ENCODE data around the gene NUP85. TPM values are rescaled to one million over a fixed set of nuclear protein-coding genes. Genes with fewer than 3 reads are reported as not detected.

NUP85 gene, protein sequence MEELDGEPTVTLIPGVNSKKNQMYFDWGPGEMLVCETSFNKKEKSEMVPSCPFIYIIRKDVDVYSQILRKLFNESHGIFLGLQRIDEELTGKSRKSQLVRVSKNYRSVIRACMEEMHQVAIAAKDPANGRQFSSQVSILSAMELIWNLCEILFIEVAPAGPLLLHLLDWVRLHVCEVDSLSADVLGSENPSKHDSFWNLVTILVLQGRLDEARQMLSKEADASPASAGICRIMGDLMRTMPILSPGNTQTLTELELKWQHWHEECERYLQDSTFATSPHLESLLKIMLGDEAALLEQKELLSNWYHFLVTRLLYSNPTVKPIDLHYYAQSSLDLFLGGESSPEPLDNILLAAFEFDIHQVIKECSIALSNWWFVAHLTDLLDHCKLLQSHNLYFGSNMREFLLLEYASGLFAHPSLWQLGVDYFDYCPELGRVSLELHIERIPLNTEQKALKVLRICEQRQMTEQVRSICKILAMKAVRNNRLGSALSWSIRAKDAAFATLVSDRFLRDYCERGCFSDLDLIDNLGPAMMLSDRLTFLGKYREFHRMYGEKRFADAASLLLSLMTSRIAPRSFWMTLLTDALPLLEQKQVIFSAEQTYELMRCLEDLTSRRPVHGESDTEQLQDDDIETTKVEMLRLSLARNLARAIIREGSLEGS
- total RNA-seq (2022; extraction: Qiagen RNA extraction; ENCODE audit: low read depth) = 90.7 to 111 TPM (median 107 TPM) in 5 replicates

DNA sequence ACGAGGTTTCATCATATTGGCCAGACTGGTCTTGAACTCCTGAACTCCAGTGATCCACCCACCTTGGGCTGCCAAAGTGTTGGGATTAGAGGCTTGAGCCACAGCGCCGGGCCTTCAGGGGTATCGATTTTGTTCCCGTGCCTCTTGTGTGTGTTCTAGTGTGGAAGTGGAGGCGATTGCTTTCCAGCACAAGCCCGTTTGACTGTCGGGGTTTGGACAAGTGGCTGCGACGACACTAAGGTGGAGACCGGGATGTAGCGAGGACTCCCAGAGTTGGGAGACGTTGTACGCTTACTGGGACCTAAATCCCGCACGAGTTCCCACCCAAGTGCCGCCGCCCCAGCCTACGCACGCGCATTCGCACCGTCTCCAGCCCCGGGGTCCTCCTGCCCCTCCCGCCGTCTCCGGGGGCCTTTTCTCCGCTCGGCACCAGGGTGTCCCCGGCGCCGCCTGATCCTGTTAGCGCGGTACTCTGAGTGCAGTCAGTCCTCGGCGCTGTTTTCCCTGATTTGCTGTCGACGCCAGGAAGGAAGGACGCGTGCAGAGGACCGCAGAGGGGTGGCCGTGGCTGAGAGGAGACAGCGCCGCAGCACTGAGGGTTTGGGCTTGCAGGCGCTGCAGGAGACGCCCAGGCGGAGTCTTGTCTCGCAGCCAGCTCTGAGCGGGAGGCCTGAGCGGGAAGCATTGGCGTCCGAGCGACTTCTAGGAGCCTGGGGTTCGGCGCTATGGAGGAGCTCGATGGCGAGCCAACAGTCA is at the start of gene NUP85:
Gene NUP85, plus strand, starts transcription at position 643 of the 756 bp plus-strand sequence. Its CDS starts 83 bp downstream, at position 726.

DNA sequence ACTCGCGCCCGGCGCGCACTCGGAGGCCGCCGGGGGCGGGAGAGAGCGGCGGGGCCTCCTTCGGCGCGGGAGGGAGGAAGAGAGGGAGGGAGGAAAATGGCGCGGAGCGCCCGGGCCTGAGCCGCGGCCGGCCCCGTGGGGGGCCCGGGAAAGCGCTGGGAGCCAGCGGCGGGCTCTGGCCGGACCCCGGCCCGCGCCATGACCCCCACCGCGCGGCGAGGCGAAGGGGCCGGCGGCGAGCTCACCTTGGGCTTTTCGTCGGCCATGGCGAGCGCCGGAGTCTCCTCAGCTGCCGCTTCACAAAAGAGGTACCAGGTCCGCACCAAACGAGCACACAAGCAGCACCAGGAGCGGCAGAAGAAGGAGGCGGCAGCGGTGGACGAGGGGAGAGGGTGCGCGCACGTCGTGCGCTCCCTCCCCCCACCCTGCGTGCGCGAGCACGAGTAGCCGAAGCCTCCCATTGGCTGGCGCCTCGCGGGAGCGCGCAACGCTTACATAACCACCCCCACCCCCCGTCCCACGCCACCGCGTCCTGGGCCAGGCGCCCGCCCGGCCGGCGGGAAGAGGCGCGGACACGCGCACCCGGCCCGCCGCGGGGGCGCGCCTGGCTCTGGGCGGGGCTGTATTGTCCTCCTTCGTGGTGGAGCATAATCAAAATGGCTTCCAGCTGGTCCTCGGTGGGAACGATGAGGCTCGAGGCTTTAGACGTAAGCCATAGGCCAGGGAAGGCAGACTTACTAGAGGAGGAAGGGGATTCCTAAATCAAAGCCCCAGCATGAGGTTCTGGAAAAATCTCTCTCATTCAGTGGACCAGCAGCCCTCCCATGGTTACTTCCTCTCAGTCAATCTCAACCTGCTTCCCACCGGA is 22.7 kb upstream of the NUP85 start, which contains the start of gene SUMO2:
Gene SUMO2, minus strand, starts transcription at position 391 of the 868 bp plus-strand sequence. Its CDS starts 125 bp downstream, at position 266.

DNA sequence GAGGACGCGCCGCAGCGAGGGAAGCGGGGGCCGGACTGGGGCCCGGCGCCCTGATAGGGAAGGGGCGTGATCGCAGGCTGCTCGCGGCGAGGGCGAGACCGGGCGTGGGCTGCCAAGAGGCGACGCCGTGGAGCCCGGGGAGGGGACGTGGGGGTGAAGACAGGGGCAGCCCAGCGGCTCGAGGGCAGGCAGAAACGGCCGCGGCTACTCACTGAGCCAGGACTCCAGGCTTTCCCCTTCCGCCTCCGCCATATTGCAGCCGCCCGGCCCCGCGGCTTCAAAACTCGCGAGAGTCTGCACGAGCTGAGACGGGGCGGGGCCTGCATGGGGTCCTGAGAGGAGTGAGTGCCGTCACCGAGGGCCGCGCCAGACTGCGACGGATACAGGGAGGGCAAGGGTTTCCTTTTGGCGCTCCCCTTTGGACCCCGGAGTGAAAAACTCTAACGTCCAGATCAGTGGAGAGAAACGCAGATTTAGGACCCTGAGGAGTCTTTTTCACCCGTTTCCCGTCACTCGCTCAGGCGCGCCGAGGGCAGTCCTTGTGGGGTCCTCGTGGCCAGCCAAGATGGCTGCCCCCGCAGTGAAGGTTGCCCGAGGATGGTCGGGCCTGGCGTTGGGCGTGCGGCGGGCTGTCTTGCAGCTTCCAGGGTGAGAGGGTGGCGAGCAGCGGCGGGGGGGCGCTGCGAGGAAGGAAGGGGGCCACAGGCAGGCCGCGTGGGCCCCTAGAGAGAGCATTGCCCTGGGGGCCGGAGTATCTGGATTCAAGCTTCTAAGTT is 56.0 kb downstream of the NUP85 start, which contains the start of the genes GGA3 and MRPS7:
Gene GGA3, minus strand, starts transcription at position 271 of the 776 bp plus-strand sequence. Its CDS starts 19 bp downstream, at position 252.
Gene MRPS7, plus strand, starts transcription at position 544 of the 776 bp plus-strand sequence. Its CDS starts 22 bp downstream, at position 566.

DNA sequence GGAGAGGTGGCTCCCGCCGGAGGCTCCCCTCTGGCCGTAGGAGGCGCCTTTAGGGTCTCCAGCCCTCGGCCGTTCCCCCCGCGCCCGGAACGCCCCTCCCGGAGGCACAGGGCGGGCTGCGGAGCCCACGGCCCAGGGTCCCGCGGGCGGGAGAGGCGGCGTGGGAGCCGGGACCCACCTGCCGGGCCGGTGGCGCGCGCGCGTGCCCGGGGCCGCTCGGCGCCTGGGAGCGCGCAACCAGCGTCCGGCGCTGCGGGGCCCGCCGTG is 65.4 kb downstream of the NUP85 start, which contains the start of gene MIF4GD:
Gene MIF4GD, minus strand, starts transcription at position 266 of the 267 bp plus-strand sequence. CDS start 1,036 bp downstream, outside the sequence.

Other genes with a start within 250 kb of the NUP85 start
- gene HID1, start 232.9 kb upstream of the NUP85 start, total RNA-seq (2022; extraction: Qiagen RNA extraction; ENCODE audit: low read depth) = 6.3 to 7.3 TPM (median 7.2 TPM) in 5 replicates
- 35.3 to 50.0 TPM (median 44.7 TPM) in 5 replicates for gene CDR2L, start 218.0 kb upstream of the NUP85 start, total RNA-seq (2022; extraction: Qiagen RNA extraction; ENCODE audit: low read depth)
- gene MRPL58, start 193.0 kb upstream of the NUP85 start, total RNA-seq (2022; extraction: Qiagen RNA extraction; ENCODE audit: low read depth) = 74.1 to 83.2 TPM (median 79.3 TPM) in 5 replicates
- 451 to 527 TPM (median 489 TPM) in 5 replicates for gene ATP5PD, start 158.7 kb upstream of the NUP85 start, total RNA-seq (2022; extraction: Qiagen RNA extraction; ENCODE audit: low read depth)
- 28.0 to 29.8 TPM (median 29.0 TPM) in 5 replicates for gene KCTD2, start 158.5 kb upstream of the NUP85 start, total RNA-seq (2022; extraction: Qiagen RNA extraction; ENCODE audit: low read depth)
- gene SLC16A5, start 117.7 kb upstream of the NUP85 start, total RNA-seq (2022; extraction: Qiagen RNA extraction; ENCODE audit: low read depth) = 23.9 to 31.5 TPM (median 27.3 TPM) in 5 replicates
- 14.9 to 20.8 TPM (median 17.9 TPM) in 5 replicates for gene ARMC7, start 95.7 kb upstream of the NUP85 start, total RNA-seq (2022; extraction: Qiagen RNA extraction; ENCODE audit: low read depth)
- 83.2 to 128 TPM (median 117 TPM) in 5 replicates for gene NT5C, start 73.9 kb upstream of the NUP85 start, total RNA-seq (2022; extraction: Qiagen RNA extraction; ENCODE audit: low read depth)
- 789 to 884 TPM (median 813 TPM) in 5 replicates for gene JPT1, start 51.2 kb upstream of the NUP85 start, total RNA-seq (2022; extraction: Qiagen RNA extraction; ENCODE audit: low read depth)
- gene SUMO2, start 22.7 kb upstream of the NUP85 start, total RNA-seq (2022; extraction: Qiagen RNA extraction; ENCODE audit: low read depth) = 330 to 428 TPM (median 394 TPM) in 5 replicates
- gene GGA3, start 55.9 kb downstream of the NUP85 start, total RNA-seq (2022; extraction: Qiagen RNA extraction; ENCODE audit: low read depth) = 23.9 to 31.0 TPM (median 29.2 TPM) in 5 replicates
- gene MRPS7, start 56.2 kb downstream of the NUP85 start, total RNA-seq (2022; extraction: Qiagen RNA extraction; ENCODE audit: low read depth) = 159 to 185 TPM (median 169 TPM) in 5 replicates
- 33.8 to 37.5 TPM (median 36.9 TPM) in 5 replicates for gene MIF4GD, start 65.6 kb downstream of the NUP85 start, total RNA-seq (2022; extraction: Qiagen RNA extraction; ENCODE audit: low read depth)
- 20.0 to 23.1 TPM (median 22.8 TPM) in 5 replicates for gene SLC25A19, start 83.8 kb downstream of the NUP85 start, total RNA-seq (2022; extraction: Qiagen RNA extraction; ENCODE audit: low read depth)
- gene GRB2, start 200.0 kb downstream of the NUP85 start, total RNA-seq (2022; extraction: Qiagen RNA extraction; ENCODE audit: low read depth) = 87.7 to 118 TPM (median 107 TPM) in 5 replicates

Measured in A549 treated with DMSO at 1 μM for 4 hours (cell line).